ENCODE data around the gene SIRT1.
"Not testable (repeated sequence)": the region's sequence is repeated elsewhere in the genome, so short reads cannot be mapped to it uniquely, and the experiment has no call there.

SIRT1 gene

GRCh38 chr10:67965456-67965855 is 81.0 kb downstream of the SIRT1 start:
- no peak for TF ChIP-seq CTCF (IDR thresholded peaks at IDR 0.05; ENCODE audit: low read depth, low read length)
- H3K4me3 ChIP-seq (ENCODE audit: low read depth, low read length) = no peak overlapping the region

- not testable (repeated sequence) for H3K4me3 ChIP-seq (ENCODE audit: low read depth, low read length)
Observed at GRCh38 chr10:67966035-67966434, 81.6 kb downstream of the SIRT1 start.

All from WI38 (cell line).